Stimulated activated CD4-positive, alpha-beta T cell treated with anti-CD3 and anti-CD28 coated beads, Interleukin-1b, Interleukin-23, amount 100 ng/mL, for 24 hours (primary cell): Measurements from ENCODE around the gene BCAT1.
A peak's percentile ranks its signal among the peaks of the same experiment; 100 is the strongest.
"Not testable (repeated sequence)": the region's sequence is repeated elsewhere in the genome, so short reads cannot be mapped to it uniquely, and the experiment has no call there.

Source experiments
- DNase-seq, 4 experiments: peaks; one replicate each; pipeline ENCODE4 v3.0.0-alpha.2; 2020; ENCODE audit warnings: low read depth in 4 of 4, low spot score in 1 of 4

Gene BCAT1

DNA sequence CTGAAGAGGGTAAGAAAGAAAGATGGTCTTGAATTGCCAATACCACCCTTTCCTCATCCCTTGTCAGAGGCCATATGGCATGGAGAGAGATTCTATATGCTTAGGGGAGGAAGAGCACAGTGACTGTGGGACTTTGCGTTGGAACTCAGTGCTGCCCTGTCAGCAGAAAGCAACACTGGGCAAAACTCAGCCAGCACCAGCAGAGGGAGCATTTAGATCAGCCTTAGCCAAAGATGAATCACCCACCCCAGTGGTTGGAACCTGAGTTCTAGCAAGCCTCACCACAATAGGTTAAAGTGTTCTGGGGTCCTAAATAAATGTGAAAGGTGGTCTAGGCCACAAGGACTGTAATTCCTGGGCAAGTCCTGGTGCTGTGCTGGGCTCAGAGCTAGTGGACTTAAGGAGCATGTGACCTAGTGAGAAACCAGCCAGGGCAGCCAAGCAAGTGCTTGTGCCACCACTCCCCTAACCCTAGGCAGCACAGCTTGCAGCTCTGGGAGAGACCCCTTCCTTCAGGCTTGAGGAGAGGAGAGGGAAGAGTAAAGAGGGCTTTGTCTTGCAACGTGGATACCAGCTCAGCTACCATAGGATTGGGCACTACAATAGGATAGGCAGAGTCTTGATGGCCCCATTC is 11.4 kb upstream of the BCAT1 start:
- peak in 2 of 4 experiments; percentile 20 to 41 for DNase-seq

DNA sequence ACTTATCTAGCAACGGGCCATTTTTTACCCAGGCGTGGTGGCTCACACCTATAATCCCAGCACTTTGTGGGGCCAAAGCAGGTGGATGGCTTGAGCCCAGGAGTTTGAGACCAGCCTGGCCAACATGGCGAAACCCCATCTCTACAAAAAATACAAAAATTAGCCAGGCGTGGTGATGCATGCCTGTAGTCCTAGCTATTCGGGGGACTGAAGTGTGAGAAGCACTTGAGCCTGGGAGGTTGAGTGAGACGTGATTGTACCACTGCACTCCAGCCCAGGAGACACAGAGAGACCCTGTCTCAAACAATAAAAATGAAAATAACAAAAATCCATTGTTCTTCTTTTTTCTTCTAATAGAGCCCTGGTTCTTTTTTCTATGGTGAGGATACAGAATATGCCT is 7.5 kb upstream of the BCAT1 start:
- DNase-seq, result not testable (repeated sequence)

DNA sequence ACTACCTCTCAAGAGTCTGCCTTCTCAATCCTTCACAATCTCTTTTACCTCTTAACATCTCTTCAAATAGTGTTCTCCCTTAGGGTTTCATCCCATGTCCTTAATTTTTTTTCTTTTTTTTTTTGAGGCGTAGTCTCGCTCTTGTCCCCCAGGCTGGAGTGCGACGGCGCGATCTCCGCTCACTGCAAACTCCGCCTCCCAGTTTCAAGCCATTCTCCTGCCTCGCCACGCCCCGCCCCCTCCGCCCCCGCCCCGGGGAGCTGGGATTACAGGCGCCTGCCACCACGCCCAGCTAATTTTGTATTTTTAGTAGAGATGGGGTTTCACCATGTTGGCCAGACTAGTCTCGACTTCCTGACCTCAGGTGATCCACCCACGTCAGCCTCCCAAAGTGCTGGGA is 7.0 kb upstream of the BCAT1 start:
- no peak for DNase-seq

DNA sequence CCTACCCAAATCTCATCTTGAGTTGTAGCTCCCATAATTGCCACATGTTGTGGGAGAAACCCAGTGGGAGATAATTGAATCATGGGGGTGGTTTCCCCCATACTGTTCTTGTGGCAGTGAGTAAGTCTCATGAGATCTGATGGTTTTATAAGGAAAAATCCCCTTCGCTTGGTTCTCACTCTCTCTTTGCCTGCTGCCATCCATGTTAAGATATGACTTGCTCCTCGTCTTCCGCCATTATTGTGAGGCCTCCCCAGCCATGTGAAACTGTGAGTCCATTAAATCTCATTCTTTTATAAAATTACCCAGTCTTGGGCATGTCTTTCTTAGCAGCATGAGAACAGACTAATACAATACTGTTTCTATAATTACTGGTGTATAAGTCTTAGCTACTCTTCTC is 6.5 kb upstream of the BCAT1 start:
- no peak for DNase-seq

DNA sequence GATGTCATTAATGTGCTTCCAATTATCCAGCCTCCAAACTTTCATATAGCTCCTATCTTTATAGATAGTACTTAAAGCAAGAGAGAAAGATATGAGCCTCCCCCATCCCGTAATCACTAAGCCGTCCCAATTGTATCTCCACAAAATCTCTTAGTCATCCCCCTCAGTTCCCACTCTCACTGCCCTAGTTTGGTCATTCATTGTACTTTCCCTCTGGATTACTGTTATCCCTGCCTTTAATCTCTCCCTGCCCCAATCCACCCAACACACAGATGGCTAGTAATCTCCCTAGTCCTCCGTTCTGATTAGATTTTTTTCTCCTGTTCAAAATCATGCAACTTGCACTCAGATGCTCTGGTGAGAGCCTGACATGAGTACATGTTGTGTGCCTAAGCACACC is 5.4 kb upstream of the BCAT1 start:
- DNase-seq, result no peak

DNA sequence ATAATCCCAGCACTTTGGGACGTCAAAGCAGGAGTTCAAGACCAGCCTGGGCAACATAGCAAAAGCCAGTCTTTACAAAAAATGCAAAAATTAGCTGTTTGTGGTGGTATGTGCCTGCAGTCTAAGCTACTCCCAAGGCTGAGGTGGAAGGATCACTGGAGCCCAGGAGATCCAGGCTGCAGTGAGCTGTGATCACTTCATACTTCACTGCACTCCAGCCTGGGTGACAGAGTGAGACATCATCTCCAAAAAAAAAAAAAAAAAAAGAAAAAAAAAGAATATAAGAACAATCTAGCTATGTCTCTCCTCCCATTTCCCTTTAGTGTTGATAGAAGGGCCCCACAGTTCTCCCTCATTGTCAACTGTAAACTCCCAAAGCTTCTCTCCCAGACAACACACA is 3.5 kb upstream of the BCAT1 start:
- no peak for DNase-seq

DNA sequence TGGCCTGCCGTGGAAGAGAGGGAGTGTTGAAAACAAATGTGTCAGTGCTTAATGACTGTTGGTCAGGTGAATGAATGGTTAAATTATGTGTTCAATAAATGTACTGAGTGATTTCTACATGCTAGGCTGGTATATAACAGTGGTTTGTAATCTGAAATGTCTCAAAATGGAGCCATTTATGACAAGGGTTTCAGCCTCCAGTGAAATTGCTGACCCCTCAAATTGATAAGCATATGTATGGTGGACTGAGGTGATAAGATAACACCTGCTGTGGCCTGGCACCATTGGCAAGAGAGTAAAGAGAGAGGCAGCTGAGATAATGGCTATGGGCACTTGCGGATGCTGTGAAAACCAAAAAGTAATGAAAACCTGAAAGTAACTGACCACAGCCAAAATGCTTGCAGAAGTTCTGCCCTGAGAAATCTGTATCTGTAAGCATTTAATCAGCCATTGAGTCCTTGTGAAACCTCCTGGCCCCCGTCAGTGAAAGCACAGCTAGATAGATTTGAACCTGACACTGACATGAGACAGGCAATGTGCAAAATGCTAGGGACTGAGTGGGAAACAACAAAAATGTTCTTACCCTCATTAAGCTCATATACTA is 1.4 kb upstream of the BCAT1 start:
- DNase-seq, result no peak

DNA sequence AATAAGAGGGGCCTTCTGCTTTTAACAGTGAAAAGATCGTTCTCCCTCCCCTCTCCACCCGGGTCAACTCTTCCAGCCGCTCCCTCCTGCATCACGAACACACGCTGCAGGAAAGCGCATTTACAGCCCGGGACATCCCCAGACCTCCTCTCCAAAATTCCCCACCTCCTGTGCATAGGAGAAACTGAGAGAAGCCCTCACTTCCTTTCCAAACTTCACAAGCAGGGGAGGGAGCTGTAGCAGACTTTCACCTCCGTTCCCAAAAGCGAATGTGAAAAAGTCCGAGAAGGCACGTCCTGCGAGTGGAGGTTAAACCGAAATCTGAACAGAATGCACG is 513 bp downstream of the BCAT1 start:
- peak in 3 of 4 experiments; percentile 11 to 25 (median 17) for DNase-seq

DNA sequence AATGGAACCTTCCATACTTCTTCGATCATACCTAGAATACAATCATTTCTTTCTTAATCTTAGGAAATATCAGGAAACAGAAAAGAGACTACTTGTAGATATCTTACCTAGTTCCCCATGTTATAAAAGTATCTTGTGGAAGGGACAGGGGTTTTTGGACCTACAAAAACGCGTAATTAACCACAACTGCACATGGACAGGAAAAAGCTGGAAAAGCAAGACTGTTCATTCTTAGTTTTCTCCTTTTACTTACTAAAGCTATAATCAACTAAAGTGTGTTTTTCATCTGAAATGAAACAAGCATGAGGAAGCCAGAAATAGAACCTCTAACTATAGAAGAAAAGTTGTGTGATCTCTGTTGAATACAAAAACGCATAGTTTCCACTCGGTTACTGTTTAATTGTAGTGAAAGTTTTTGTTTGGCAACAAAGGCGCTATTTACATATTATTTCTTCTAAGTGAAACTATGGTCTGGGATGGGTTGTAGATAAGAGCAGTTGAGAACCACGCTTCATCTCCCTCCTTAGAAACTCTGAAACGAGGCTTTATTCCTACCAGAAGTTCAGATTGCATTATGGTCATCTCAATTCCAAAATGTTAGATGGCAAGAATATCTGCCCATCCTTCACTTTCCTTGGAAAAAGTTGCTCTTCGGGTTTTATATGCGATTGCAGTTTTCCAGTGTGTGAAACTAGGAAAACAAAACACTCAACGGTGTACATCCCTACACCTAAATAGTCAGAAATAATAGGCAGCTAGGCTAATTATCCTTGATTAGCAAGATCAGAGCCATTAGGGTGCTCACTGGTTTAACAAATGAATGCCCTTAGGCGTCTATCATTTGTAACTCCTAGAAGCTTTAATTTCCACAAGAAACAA is 1.1 kb downstream of the BCAT1 start:
- DNase-seq, result no peak

DNA sequence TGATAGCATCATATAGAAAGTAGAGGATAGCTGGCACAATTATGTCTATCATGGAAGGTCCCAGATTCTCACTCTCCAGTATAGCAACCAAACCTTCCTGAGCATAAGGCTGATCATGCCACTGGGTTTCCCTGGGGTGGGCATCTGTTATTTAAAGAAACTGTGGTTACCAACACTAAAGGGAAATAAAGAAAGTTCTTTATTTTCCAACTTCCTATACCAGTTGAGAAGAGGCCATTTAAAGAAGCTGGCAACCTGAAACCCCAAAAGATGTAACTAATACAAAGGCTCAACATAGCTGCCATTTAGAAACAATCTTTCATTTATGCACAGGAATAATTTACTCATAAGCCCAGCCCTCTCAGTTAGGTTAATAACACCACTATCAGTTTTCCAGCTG is 3.1 kb downstream of the BCAT1 start:
- DNase-seq, result no peak

DNA sequence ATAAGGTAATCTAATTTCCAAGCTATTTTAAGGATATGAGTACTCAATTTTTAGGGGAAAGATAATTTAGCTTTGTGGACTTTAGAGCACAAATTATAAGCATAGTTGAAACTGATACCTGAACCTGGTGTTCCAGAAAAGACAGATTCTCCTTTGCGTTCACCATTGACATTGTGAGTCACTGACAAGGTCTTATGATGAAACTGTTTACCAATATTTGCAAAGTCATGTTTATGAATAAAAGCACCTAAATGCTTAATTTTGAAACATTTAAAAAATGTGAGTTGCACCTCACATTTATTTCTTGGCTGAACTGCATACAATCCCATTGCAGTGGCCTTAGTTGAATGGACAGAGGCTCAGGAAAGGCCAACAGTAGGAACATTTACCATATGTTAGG is 3.9 kb downstream of the BCAT1 start:
- no peak for DNase-seq

DNA sequence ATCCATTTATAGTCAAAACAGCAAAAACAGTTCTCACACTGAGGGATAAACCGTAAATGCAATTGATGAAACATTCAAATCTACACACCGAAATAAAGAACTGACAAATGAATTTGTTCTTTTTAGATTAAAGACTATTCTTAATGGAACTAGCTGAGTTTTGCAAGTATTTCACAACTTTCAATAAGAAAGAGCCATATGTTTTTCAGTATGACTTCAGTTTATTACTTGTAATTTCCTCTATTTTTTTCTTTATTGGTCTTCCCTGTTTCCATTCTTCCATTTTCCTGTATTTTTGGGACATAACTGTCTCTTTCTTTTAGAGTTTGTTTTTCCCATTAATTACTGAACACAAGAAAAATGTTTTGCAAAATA is 4.3 kb downstream of the BCAT1 start:
- no peak for DNase-seq

DNA sequence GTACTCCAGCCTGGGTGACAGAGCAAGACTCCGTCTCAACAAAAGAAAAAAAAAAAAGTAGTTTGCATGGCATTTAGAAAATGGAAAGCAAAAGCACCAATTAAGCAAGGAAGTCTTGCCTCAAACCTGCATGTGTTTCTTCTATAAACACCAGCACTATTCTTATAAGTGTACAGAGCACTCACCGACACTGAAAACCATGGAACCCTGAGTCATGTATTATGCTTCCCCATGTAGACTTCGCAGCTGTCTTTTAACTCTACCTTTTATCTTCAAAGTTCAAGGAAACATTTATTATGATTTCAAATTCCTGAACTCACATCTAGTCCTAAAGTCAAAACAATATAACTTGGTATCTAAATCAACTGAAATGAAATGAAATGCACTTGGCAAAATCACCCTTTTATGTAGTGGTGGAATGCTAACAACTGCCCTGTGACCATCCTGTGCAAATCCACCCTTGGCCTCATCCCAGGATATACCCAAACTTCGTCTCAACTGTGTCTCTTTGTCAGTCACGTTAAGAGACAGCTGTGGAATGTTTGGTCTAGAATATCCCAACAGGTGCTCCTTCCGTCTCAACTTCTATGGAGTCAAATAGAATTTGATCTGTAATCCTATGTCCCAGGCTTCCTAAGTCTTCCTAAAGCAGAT is 4.8 kb downstream of the BCAT1 start:
- no peak for DNase-seq

DNA sequence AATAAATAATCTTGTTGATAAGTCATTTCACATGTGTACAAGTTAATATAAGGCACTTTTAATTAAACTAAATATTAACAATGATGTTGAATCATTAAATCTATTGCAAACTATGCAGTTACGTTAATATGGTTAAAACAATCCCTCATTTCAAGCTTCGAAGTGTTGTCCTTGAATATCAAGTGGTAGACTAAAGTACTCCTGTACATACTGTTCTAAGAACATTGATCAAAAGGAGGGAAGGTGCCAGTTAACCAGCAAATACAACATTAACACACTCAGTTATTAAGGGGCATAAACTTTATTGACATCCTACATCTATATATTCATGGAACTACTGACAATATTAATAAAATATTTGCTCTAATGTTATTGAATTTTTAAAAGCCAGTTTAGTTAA is 8.7 kb downstream of the BCAT1 start:
- DNase-seq, result no peak

DNA sequence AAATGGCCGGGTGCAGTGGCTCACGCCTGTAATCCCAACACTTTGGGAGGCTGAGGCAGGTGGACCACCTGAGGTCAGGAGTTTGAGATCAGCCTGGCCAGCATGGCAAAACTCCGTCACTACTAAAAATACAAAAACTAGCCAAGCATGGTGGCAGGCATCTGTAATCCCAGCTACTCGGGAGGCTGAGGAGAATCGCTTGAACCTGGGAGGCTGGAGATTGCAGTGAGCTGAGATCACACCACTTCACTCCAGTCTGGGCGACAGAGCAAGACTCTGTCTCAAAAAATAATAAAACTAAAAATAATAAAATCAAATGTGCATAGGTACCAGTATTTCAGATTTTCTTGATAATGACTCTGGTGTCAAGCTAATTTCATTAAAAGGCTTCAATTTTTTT is 9.3 kb downstream of the BCAT1 start:
- DNase-seq, result not testable (repeated sequence)

DNA sequence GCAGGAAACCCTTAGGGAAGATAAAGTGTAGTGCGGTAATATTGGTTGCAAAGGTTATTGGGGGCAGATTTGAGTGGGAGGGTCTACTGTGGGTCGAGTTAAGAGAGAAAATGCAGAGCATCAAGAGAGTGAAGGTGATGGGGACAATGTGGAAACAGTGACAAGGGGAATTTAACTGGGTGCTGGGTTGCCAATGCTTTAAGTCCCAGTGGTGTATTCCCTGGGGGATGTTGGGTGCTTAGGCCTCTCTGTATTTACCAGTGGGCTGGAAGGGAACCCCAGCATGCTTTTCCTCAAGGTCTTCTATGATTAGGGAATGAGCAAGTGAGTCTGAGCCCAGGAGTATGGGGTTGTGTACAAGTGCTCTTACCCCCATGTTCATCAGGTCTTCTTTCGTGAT is 10.6 kb downstream of the BCAT1 start:
- no peak for DNase-seq

DNA sequence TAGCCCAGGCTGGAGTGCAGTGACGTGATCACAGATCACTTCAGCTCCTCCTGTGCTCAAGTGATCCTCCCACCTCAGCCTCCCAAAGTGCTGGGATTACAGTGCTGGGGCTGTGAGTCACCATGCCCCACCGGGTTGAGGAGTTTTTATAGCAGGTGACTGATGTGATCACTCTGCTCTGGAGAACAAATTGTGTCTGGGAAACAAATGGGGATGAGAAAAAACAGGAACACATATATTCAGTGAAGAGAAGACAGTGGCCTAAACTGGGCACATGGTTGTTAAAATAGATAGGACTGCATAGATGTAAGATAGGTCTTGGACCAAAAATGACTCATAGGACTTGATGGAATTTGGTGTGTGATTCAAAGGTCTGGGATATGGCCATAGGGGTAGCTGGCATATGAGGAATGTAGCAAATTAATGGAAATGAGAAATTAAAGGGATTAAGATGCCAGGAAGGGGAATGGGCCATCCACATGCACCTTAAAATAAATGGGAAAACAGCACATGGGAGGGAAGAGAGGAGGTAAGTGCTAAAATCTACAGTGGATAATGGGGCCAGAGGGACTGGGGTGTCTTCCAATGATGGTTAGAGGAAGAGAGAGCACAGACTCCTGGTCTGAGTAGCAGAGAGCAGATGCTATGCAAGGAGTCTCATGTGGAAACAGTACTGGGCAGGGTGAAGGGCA is 11.2 kb downstream of the BCAT1 start:
- no peak for DNase-seq

DNA sequence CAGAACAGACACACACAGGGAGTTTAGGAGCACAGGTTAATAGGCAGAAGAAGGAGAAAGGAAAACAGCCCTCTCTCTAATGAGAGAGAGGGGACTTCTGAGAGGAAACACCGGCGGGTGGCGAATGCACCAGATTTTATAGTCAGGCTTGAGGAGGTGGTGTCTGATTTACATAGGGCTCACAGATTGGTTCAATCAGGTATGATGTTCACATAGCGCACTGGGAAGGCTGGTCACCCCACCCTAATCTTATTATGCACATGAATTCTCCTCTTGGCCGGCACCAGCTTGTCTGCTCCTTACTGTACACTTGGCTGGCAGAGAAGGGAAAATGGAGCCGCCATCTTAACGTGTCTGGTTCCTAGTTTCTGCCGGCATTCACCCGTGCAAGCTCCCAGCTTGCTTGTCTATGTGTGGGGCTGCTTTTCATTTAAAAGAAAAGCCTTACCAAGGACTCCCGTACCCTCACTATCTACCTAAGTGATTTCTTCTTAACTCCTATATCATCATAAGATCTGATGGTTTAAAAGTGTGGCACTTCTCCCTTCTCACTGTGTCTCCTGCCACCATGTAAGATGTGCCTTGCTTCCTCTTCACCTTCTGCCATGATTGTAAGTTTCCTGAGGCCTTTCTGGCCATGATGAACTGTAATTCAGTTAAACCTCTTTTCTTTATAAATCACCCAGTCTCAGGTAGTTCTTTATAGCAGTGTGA is 15.1 kb downstream of the BCAT1 start:
- DNase-seq, result no peak

DNA sequence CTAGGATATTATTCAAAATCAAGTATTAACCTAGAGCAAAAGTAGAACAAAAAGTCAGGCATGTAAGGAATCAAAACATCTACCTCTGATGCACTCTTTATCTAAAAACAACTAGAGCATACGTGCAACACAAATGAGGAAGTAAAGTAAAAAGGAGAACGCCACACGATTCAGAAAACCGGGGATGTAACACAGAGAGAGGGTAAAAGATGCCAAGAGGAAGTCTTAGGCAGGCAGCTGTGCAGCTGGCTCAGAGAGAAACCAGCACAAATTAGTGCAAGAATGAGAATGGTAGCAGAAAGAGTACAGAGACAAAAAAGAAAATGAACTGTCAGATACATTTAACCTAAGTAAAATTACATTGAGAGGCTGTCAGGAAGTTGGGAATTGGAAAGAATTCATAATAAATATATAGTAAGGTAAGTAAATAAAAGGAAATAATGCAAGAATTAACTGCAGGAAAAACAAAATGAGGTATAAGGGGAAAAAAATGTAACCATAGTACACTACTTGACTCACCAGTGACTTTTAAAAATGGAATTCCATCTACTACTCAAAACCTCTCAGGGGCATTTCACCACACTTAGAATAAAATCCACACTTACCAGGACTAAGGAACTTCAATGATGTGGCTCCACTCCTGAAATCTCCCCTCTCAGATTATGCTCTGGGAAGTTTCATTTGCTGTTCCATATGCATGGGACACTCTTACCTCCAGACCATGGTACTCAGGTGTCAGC is 17.1 kb downstream of the BCAT1 start:
- no peak for DNase-seq

DNA sequence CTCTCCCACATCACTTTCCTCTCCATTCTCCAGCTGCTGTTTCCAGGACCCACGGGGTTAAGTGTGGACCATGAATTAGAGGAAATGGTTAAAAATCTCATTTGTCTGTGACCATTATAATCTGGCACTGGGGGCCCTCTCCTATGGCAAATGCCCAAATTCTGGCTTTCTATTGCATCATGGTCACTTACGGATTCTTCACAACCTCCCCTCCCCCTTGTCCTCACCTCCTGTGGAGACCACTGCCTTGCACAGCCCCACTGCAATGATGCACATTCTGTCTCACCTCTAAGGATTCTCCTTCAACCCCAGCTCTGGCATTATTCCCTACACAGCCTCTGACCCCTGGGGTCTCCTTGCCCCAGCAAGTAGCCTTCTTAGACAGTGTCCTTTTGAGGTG is 18.9 kb downstream of the BCAT1 start:
- no peak for DNase-seq
